LNCAP (cell line): Measurements from ENCODE around the gene OR2L8.

Source experiments
- TF ChIP-seq, protein P1 (sequence below): fragments of 450-650 bp; IDR thresholded peaks from 2 replicates; pipeline ENCODE4 v1.5.1; 2017; ENCODE audit warnings: mild to moderate bottlenecking

OR2L8 gene

DNA sequence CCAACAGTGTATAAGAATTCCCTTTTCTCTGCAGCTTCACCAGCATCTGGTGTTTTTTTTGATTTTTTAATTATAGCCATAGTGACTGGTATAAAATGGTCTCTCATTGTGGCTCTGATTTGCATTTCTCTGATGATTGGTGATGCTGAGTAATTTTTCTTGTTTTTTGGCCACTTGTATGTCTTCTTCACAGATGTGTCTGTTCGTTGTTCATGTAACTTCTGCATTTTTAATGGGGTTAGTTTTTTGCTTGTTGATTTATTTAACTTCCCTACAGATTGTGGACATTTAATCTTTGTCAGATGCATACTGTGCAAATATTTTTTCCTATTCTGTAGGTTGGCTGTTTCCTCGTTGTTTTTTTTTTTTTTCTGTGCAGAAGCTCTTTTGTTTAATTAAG lies 44.3 kb downstream of the OR2L8 start:
- TF ChIP-seq, protein P1, sequence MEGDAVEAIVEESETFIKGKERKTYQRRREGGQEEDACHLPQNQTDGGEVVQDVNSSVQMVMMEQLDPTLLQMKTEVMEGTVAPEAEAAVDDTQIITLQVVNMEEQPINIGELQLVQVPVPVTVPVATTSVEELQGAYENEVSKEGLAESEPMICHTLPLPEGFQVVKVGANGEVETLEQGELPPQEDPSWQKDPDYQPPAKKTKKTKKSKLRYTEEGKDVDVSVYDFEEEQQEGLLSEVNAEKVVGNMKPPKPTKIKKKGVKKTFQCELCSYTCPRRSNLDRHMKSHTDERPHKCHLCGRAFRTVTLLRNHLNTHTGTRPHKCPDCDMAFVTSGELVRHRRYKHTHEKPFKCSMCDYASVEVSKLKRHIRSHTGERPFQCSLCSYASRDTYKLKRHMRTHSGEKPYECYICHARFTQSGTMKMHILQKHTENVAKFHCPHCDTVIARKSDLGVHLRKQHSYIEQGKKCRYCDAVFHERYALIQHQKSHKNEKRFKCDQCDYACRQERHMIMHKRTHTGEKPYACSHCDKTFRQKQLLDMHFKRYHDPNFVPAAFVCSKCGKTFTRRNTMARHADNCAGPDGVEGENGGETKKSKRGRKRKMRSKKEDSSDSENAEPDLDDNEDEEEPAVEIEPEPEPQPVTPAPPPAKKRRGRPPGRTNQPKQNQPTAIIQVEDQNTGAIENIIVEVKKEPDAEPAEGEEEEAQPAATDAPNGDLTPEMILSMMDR = no peak

DNA sequence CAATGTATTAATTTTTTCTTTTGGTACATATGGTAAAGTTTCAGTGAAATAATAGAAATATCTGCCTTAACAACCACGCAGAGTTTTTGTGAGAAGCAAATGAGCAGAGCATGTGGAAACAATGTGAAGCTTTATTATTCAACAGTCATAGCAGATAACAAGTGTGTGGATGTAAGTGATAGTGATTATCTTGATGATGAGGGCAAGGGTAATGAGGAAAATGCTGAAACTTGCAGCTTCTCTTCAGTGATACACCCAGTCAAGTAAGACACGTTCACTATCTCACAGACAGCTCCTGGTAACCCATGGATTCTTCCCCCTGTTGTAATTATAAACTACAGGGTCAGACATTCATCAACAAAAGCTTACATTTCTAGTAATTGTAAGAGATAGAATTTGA lies 50.2 kb downstream of the OR2L8 start:
- TF ChIP-seq, protein P1 = no peak
